Subcutaneous adipose tissue (tissue), 4 donors: ENCODE measurements around the gene CX3CL1. TPM values are rescaled to one million over a fixed set of nuclear protein-coding genes. Genes with fewer than 3 reads are reported as not detected.

Experiments
- CTCF ChIP-seq: fragments of 450-650 bp; IDR thresholded peaks from one replicate; pipeline ENCODE4 v1.5.1; 2016; ENCODE audit warnings: low read depth, mild to moderate bottlenecking, control low read depth, antibody characterized with exemption, moderate library complexity
- total RNA-seq, 4 donors: library from RNA; depleted of rRNA; stranded (reverse); fragments of >200 nt; gene quantifications; one replicate each; pipeline ENCODE4 v1.1.0, GENCODE V29; 2016

Gene CX3CL1
- total RNA-seq, 4 donors from 2014 or later, result 4.7 to 25.4 (median 6.2) TPM

GRCh38 chr16:57386381-57386951 lies 14.2 kb downstream of the CX3CL1 start:
- TF ChIP-seq CTCF, result no peak

- no peak for TF ChIP-seq CTCF
Measured at GRCh38 chr16:57387598-57388354, 15.5 kb downstream of the CX3CL1 start.

- TF ChIP-seq CTCF, result no peak
Measured at GRCh38 chr16:57388359-57389086, 16.2 kb downstream of the CX3CL1 start.

- TF ChIP-seq CTCF, result no peak
Measured at GRCh38 chr16:57389087-57389468, 16.8 kb downstream of the CX3CL1 start.

- TF ChIP-seq CTCF, result no peak
Measured at GRCh38 chr16:57390636-57391295, 18.5 kb downstream of the CX3CL1 start.

- no peak for TF ChIP-seq CTCF
Measured at GRCh38 chr16:57391300-57391699, 19.0 kb downstream of the CX3CL1 start.

- TF ChIP-seq CTCF, result no peak
Measured at GRCh38 chr16:57391708-57392107, 19.4 kb downstream of the CX3CL1 start.
